Body of pancreas (tissue), 4 donors: Measurements from ENCODE around the gene PPIL4. TPM values are rescaled to one million over a fixed set of nuclear protein-coding genes. Genes with fewer than 3 reads are reported as not detected.

ENCODE experiments used
- ATAC-seq: fragments of 150-250 bp; one replicate; pipeline ENCODE4 v1.9.1; 2016
- DNase-seq, 4 donors: peaks; one replicate each; pipeline ENCODE4 v3.0.0-alpha.2; 2019
- H3K27ac ChIP-seq, 4 donors: fragments of 200-600 bp; sonication (generic); 1 replicate in 3 of 4; 2 replicates in 1 of 4; pipeline versions ENCODE4 v1.5.1 to v1.6.1; 2016 to 2019; ENCODE audit warnings: mild to moderate bottlenecking in 1 of 4, mixed read lengths in 1 of 4, moderate library complexity in 1 of 4
- H3K27me3 ChIP-seq, 2 donors: fragments of 200-600 bp; sonication (generic); one replicate each; pipeline ENCODE4 v1.6.0; 2016; ENCODE audit warnings: mild to moderate bottlenecking in 1 of 2
- H3K36me3 ChIP-seq, 2 donors: fragments of 200-600 bp; sonication (generic); replicated peaks in 1 of 2; 2 replicates each; pipeline ENCODE4 v1.5.1; 2016; ENCODE audit warnings: low read depth in 2 of 2; ENCODE audit not compliant: insufficient read depth in 1 of 2
- H3K4me1 ChIP-seq: fragments of 200-600 bp; sonication (generic); one replicate; pipeline ENCODE4 v1.6.0; 2016
- H3K4me3 ChIP-seq, 2 donors: fragments of 200-600 bp; sonication (generic); 1 replicate in 1 of 2; 2 replicates in 1 of 2; pipeline ENCODE4 v1.5.1; 2016 to 2019
- H3K9me3 ChIP-seq, 3 donors: fragments of 200-600 bp; sonication (generic); 1 replicate in 2 of 3; 2 replicates in 1 of 3; pipeline ENCODE4 v1.5.1; 2016
- CTCF ChIP-seq, 7 experiments: fragments of 450-650 bp in 4 of 7; fragments of 200-600 bp in 3 of 7; sonication (generic) in 3 of 7; IDR thresholded peaks; one replicate each; pipeline ENCODE4 v1.5.1; 2016 to 2019; ENCODE audit warnings: antibody characterized with exemption in 7 of 7
- POLR2A ChIP-seq, 3 donors: fragments of 450-650 bp; IDR thresholded peaks; one replicate each; pipeline ENCODE4 v1.6.1; 2016; ENCODE audit warnings: antibody characterized with exemption in 3 of 3, mild to moderate bottlenecking in 2 of 3
- WGBS, 2 donors: methylation state at CpG; one replicate each; pipeline ENCODE4 v1.1.5; 2017; 5-methylcytosine and 5-hydroxymethylcytosine counted together
- intact Hi-C: fragments of 100-400 bp; cut with DNase I; formaldehyde crosslinking; loops from one replicate; pipeline ENCODE4 v1.15.1; 2023
- total RNA-seq, 2 donors: library from RNA; depleted of rRNA; stranded (reverse); fragments of >200 nt; gene quantifications; one replicate each; pipeline ENCODE4 v1.1.0, GENCODE V29; 2016

PPIL4 gene
- 10 to 100 TPM; 14.5 to 24.1 TPM for total RNA-seq

- ATAC-seq (peak; percentile 99), DNase-seq (peak; percentile 96 to 97 (median 96))
- intact Hi-C loops = no loop called here
These were observed at the start of gene PPIL4 for GRCh38 chr6:149545754-149546471. Gene PPIL4 (minus strand): TSS chr6:149546043. CDS start chr6:149546005, 38 bp downstream.

DNA sequence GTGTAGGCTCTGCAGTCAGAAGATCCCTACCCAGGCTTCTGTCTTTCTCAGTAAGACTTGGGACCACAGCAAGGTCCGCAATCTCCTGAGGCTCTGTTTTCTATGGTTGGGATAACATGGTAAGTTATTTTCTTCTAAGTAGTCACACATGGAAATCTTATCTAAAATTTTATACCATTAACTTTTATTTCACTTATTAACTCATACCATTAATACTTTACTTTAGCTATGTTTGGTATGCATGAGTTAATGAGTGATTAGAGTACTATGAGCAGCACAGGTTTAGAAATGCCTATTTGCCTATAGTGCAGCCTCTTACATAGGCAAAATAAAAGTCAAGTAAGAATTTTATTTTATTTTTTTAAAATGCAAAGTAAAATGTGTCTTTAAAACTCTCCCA lies 47.6 kb upstream of the PPIL4 start:
- TF ChIP-seq POLR2A (IDR thresholded peaks at IDR 0.05) (no peak), CTCF (IDR thresholded peaks at IDR 0.05) (no peak)
- Histone ChIP-seq H3K4me3 (no peak overlapping the region), H3K36me3 (peaks cover 8 to 12% of the 10 kb centered on the region in 2 donors), H3K9me3 (no peaks in the 10 kb centered on the region), H3K4me1 (peaks cover 14% of the 10 kb centered on the region), H3K27ac (peak overlapping the region in 3 of 4 donors; percentile 10 to 55 (median 47)), H3K27me3 (no peaks in the 10 kb centered on the region)
- 55 to 76% methylated on average over 1 of the region's 1 CpG for WGBS, 2 donors
- intact Hi-C loops = no loop called here
- DNase-seq = no peak
- peak; percentile 58 for ATAC-seq

More at GRCh38 chr6:149545754-149546471, at the start of gene PPIL4:
- Histone ChIP-seq H3K4me3 (peak within 1 kb of the TSS; percentile 74 to 94), H3K36me3 (no peaks in the 10 kb centered on the region), H3K4me1 (peaks cover 30% of the 10 kb centered on the region), H3K27me3 (no peaks in the 10 kb centered on the region), H3K27ac (peak within 1 kb of the TSS; percentile 87 to 97 (median 92)), H3K9me3 (no peaks in the 10 kb centered on the region)
- TF ChIP-seq CTCF (IDR thresholded peaks at IDR 0.05) (peak; percentile 52 to 91 (median 66)), POLR2A (IDR thresholded peaks at IDR 0.05) (peak; percentile 73 to 90 (median 90))
- 0 to 1% methylated on average over 31 to 71 of the region's 71 CpGs for WGBS, 2 donors

DNA sequence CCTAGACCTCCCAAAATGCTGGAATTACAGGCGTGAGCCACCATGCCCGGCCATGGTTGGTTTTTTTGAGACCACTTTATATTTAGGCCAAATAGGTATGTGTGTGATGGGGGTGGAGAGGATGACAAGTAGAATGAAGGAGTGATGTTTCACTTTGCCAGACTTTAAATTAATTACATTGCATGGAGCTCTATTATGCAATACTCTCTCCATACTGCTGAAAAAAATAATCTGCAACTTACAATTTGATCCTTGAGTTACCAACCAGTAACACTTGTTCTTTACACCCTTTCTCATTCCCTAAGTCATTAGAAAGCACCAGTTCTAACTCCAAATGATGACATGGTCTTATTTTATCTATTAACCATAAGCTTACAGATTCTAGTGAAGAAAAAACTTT lies 47.1 kb upstream of the PPIL4 start:
- TF ChIP-seq POLR2A (IDR thresholded peaks at IDR 0.05) (no peak), CTCF (IDR thresholded peaks at IDR 0.05) (no peak)
- WGBS, 2 donors = 89 to 95% methylated on average over 2 of the region's 2 CpGs
- Histone ChIP-seq H3K4me1 (peaks cover 14% of the 10 kb centered on the region), H3K27me3 (no peaks in the 10 kb centered on the region), H3K4me3 (no peak overlapping the region), H3K27ac (peak overlapping the region in 2 of 4 donors; percentile 47 to 55), H3K36me3 (peaks cover 8 to 12% of the 10 kb centered on the region in 2 donors), H3K9me3 (no peaks in the 10 kb centered on the region)
- intact Hi-C loops = no loop called here
- no peak for ATAC-seq
- no peak for DNase-seq

DNA sequence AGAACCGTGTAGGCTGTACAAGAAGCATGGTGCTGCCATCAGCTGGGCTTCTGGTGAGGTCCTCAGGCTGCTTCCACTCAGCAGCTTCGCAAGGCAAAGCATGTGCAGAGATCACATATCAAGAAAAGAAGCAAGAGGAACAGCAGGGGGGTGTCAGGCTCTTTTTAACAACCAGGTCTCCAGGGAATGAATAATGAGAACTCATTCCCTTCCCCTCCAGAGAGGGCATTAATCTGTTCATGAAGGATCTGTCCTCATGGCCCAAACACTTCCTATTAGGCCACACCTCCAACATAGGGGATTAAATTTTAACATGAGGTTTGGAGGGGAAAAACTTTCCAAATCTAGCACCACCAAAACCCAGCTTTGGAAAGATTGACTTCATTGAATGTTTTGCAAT lies 40.3 kb upstream of the PPIL4 start:
- Histone ChIP-seq H3K4me3 (no peak overlapping the region), H3K27ac (no peak overlapping the region), H3K9me3 (no peaks in the 10 kb centered on the region), H3K4me1 (no peaks in the 10 kb centered on the region), H3K27me3 (no peaks in the 10 kb centered on the region), H3K36me3 (peaks cover 3 to 7% of the 10 kb centered on the region in 2 donors)
- DNase-seq (no peak), ATAC-seq (no peak)
- intact Hi-C loops = no loop called here
- whole genome bisulfite sequencing, 2 donors = 94 to 95% methylated on average over 2 of the region's 2 CpGs
- no peak for TF ChIP-seq CTCF (IDR thresholded peaks at IDR 0.05)
- TF ChIP-seq POLR2A (IDR thresholded peaks at IDR 0.05) = no peak

- H3K36me3 ChIP-seq = peaks cover 0 to 13% of the 10 kb centered on the region in 2 donors
- H3K27ac ChIP-seq = no peak overlapping the region
- ATAC-seq = no peak
- 93 to 97% methylated on average over 5 of the region's 5 CpGs for WGBS, 2 donors
- H3K9me3 ChIP-seq = no peaks in the 10 kb centered on the region
- no peaks in the 10 kb centered on the region for H3K27me3 ChIP-seq
- H3K4me1 ChIP-seq = no peaks in the 10 kb centered on the region
- intact Hi-C loops = no loop called here
- DNase-seq = no peak
- H3K4me3 ChIP-seq = no peak overlapping the region
- no peak for TF ChIP-seq POLR2A (IDR thresholded peaks at IDR 0.05)
- TF ChIP-seq CTCF (IDR thresholded peaks at IDR 0.05) = no peak
These were observed 35.5 kb upstream of the PPIL4 start for GRCh38 chr6:149581349-149581748.
